Kidney (tissue), 14 donors: Measurements from ENCODE around the gene NAA30. TPM values are rescaled to one million over a fixed set of nuclear protein-coding genes. Genes with fewer than 3 reads are reported as not detected.

Source experiments
- DNase-seq, 5 donors: peaks; one replicate each; pipeline ENCODE4 v3.0.0-alpha.2; 2013 to 2020
- FAIRE-seq: peaks from 2 replicates; lab custom pipeline; 2012; peaks lifted over from hg19 to GRCh38; lab: Jason Lieb, UNC
- H3K27ac ChIP-seq, 2 donors: one replicate each; pipeline ENCODE4 v1.7.0; 2013; ENCODE audit warnings: low read depth in 2 of 2, low read length in 2 of 2, inconsistent platforms in 1 of 2
- H3K27me3 ChIP-seq: one replicate; pipeline ENCODE4 v1.7.1; 2013; ENCODE audit warnings: low read length, inconsistent platforms; ENCODE audit not compliant: control insufficient read depth, insufficient read depth
- H3K36me3 ChIP-seq, 3 donors: one replicate each; pipeline versions ENCODE4 v1.7.0 to v1.7.1; 2013; ENCODE audit warnings: low read length in 3 of 3, control low read depth in 1 of 3, inconsistent platforms in 1 of 3; ENCODE audit not compliant: insufficient read depth in 3 of 3, control insufficient read depth in 2 of 3
- H3K4me1 ChIP-seq, 3 donors: one replicate each; pipeline versions ENCODE4 v1.7.0 to v1.7.1; 2013; ENCODE audit warnings: low read length in 3 of 3, inconsistent platforms in 1 of 3, low read depth in 1 of 3; ENCODE audit not compliant: control insufficient read depth in 2 of 3, insufficient read depth in 2 of 3
- H3K4me3 ChIP-seq, 3 donors: one replicate each; pipeline versions ENCODE4 v1.7.0 to v1.8.1; 2013; ENCODE audit warnings: low read length in 3 of 3, control low read depth in 1 of 3, inconsistent platforms in 1 of 3
- H3K9ac ChIP-seq, 3 donors: one replicate each; pipeline versions ENCODE4 v1.7.0 to v1.7.1; 2013; ENCODE audit warnings: low read length in 3 of 3, control low read depth in 1 of 3, inconsistent platforms in 1 of 3
- H3K9me3 ChIP-seq, 3 donors: one replicate each; pipeline versions ENCODE4 v1.7.0 to v1.7.1; 2013; ENCODE audit warnings: low read length in 3 of 3, control low read depth in 1 of 3, inconsistent platforms in 1 of 3; ENCODE audit not compliant: control insufficient read depth in 2 of 3, insufficient read depth in 1 of 3
- intact Hi-C: fragments of 100-400 bp; cut with DNase I; formaldehyde crosslinking; loops from one replicate; pipeline ENCODE4 v1.11.1; 2022
- polyA plus RNA-seq: library from polyadenylated mRNA; stranded (reverse); fragments of 350-450 nt; fragmentation: Illumina TruSeq; extraction: RNeasy Lipid Tissue Mini Kit (QIAGEN cat#74804); gene quantifications from one replicate; pipeline ENCODE4 v1.2.3, GENCODE V29; 2014; ENCODE audit warnings: low read depth, low replicate concordance; ENCODE audit not compliant: insufficient read depth
- total RNA-seq: library from RNA; stranded (reverse); fragmentation: NEBNext Ultra II Directional; extraction: Animal tissue kit (Norgen Biotek cat#: 25700); gene quantifications from one replicate; pipeline ENCODE4 v1.2.1, GENCODE V29; 2021
- TF ChIP-seq, protein P1 (sequence below): IDR thresholded peaks from 3 replicates; pipeline ENCODE4 v1.5.1; 2012; ENCODE audit warnings: mild to moderate bottlenecking, moderate library complexity, borderline replicate concordance; ENCODE audit not compliant: insufficient read depth; ENCODE audit errors: extremely low read depth
- donor health status: control.
- donor health status: control.
- donor health status: control.
- donor health status: control.
- donor health status: control.
- donor health status: DM: yes; HTN: yes; CAD: no.
- donor health status: Normal renal cell carcinoma (clear cell type).

Gene NAA30
- total and polyA plus RNA-seq, 2 donors from 2014 or later = 9.2 to 17.1 TPM

DNA sequence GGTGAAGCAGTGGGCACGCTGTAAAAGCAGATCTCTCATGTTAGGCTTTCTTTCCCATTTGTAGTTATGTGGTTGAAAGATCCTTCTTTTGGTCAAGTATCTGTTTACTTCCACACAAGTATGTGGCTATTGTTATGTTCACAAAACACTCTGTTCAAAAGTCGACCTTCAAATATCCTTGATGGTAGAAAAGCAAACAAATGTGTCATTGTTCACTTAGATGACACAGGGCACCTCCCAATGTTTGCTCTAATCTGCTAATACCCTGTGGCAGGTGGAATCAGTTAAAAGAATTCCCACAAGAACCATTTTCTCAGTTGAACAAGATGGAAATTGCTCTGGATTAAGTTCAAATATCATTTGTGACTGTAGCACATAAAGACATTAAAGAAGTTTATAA lies 43.6 kb upstream of the NAA30 start:
- intact Hi-C loops = no loop called here
- Histone ChIP-seq H3K9me3 (no peaks in the 10 kb centered on the region), H3K27me3 (no peaks in the 10 kb centered on the region), H3K9ac (no peak overlapping the region), H3K27ac (no peak overlapping the region), H3K36me3 (no peaks in the 10 kb centered on the region), H3K4me1 (no peaks in the 10 kb centered on the region), H3K4me3 (no peak overlapping the region)
- TF ChIP-seq, protein P1, sequence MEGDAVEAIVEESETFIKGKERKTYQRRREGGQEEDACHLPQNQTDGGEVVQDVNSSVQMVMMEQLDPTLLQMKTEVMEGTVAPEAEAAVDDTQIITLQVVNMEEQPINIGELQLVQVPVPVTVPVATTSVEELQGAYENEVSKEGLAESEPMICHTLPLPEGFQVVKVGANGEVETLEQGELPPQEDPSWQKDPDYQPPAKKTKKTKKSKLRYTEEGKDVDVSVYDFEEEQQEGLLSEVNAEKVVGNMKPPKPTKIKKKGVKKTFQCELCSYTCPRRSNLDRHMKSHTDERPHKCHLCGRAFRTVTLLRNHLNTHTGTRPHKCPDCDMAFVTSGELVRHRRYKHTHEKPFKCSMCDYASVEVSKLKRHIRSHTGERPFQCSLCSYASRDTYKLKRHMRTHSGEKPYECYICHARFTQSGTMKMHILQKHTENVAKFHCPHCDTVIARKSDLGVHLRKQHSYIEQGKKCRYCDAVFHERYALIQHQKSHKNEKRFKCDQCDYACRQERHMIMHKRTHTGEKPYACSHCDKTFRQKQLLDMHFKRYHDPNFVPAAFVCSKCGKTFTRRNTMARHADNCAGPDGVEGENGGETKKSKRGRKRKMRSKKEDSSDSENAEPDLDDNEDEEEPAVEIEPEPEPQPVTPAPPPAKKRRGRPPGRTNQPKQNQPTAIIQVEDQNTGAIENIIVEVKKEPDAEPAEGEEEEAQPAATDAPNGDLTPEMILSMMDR = no peak
- FAIRE-seq = no peak
- DNase-seq = no peak

DNA sequence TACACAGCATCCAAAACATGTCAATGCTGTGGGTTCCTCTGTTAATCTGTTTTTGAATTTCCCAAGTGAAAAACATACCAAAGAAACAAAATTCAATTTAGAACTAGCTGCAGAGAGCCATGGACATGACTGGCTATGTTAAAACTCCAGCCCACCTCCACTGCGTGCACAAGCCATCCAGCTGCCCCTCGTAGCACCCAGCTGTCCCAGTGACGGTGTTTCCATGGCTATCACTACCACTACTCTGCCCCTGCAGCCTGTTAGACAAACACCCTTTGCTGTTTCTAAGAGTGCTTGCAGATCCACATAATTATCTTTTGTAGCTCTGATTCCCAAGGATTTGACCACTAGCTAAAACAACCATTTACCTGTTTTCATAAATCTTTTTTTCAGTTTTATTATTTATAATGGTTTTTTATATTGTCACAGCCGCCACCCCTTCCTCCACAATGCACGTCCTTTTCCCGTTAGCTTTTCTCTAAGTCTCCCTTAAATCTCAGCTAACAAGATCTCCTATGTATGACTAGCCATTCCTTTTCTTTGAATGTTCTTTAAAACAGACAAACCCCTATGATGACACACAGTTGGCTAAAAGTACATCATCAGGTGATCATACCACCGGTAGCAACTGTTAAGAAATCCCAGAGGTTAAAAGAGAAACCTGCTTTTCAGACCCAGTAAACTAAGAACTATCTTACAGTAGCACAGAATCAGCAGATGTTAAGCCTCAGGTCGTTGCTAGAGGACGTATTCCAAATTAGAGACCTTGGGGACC lies 37.8 kb upstream of the NAA30 start:
- Histone ChIP-seq H3K36me3 (no peaks in the 10 kb centered on the region), H3K27me3 (no peaks in the 10 kb centered on the region), H3K4me1 (no peaks in the 10 kb centered on the region), H3K27ac (no peak overlapping the region), H3K9me3 (no peaks in the 10 kb centered on the region), H3K4me3 (no peak overlapping the region), H3K9ac (no peak overlapping the region)
- intact Hi-C loops = no loop called here
- FAIRE-seq (no peak), DNase-seq (no peak)
- TF ChIP-seq, protein P1 = no peak

DNA sequence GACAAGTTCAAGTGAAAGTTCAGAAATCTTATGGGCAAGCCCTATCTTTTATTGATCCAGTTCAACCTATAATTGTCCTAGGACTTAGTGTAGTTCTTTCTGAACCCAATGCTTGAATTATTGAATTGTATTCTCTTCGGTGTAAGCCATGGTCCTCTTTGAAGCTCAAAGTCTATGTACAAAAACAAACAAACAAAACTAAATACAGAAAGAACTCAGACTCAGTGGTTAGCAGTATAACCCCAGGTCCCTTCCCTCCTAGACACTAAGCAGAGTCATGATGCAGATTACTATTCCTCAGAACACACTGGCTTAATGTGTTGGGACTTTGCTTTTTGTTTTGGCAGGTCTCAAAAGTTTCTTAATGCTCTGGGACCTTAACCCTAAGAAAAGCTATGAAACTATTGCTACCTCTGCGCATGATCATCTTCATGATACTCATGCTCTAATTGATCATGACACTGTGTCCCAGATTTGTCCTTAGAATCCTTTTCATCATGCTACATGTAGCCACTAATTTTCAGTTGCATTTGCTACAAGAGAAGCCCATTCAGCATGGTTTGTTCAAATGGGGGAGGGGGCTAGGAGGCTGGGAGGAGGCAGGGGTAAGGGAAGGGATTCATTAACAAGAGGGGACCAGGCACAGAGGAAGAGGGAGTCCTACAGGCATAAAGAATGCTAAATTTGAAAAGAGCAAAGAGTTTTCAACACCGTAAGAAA lies 35.1 kb upstream of the NAA30 start:
- Histone ChIP-seq H3K9me3 (no peaks in the 10 kb centered on the region), H3K27me3 (no peaks in the 10 kb centered on the region), H3K27ac (no peak overlapping the region), H3K4me1 (no peaks in the 10 kb centered on the region), H3K36me3 (no peaks in the 10 kb centered on the region), H3K9ac (no peak overlapping the region), H3K4me3 (no peak overlapping the region)
- intact Hi-C loops = no loop called here
- no peak for FAIRE-seq
- DNase-seq = no peak
- TF ChIP-seq, protein P1 = no peak
